NCI-H2107 treated with DMSO at 0.1 percent for 48 hours (cell line): ENCODE results near the gene RGS6.

Experiments
- DNase-seq: peaks from one replicate; lab custom pipeline; 2025; ENCODE audit not compliant: unreplicated experiment; lab: John Stamatoyannopoulos, UW

Gene RGS6

DNA sequence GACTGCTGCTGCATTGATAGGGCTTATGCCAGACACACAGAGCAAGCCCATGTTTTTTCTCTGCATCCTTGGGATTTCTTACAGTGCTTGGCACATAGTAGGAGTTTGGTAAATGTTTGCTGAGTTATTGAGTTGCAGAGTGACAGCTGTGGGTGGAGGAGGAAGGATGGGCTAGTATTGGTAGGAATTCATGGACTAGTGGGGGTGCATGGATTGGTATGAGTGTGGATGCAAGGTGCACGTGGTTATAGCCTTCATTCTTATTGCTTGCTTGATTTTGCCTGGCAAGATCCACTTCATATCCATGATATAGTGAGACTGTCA lies 11.4 kb downstream of the RGS6 start:
- no peak for DNase-seq

DNA sequence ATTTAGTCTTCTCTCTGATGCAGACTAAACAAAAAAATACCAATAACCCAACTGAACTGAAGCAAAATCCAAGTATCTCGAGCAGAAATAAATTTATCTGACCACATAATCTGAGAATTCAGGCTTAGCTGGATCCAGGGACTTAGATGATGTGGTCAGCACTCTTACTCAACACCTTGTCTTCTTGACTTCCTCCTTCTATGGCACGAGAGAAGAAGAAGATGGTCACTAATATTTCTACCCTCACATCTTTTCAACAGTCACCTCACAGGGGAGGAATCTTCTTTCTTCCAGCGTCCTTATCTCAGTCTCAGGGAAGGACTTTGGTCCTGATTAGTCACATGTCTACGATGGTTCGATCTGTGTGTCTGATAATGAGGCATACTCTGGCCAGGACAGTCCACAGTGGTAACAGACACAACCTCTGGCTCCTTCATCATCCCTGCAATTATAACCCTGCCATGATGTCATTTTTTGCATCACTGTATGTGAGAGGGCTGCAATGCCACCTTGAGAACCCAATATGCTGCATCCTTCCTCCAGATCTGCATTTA lies 15.8 kb downstream of the RGS6 start:
- DNase-seq, result no peak

DNA sequence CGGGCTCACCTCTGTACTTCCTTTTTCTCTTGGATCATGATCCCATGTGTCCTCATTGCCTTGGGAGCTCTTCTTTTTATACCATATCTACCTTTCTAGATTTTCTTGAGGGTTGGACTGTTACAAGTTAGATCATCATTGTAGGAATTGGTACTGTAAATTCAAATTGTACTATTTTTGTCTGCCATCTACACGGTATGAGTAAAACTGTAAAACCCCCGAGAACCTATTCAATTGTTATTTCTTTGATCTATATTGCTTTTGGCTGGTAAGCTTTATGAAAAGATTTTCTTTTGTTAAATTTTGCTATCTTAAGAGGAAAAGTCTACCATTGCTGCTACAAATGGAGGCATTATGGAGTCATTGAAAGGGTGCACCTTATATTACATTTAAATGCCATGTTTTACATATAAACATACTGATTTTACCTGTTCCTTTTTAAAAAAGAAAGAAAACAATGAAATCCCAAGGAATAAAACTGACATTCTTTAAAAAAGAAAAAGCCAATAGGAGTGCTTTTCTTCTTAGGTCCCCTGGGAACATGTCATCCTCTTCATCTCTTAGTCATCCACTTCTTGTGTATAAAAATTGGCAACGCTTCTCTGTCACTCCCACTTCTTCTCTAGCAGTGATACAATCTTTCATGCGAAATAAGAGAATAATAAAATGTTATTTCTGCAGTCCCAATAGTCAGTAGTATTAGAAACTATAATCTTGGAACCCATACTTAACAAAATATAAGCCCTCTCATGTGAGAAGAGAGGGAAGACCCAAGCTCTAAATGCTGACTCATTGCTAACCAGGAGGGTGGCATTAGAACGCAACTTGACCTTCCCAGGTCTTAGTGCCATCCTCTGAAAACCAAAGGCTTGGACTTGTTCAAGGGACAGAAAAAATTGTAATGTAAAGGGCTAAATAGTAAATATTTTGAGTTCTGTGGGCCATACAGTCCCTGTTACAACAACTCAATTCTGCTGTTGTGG lies 20.4 kb downstream of the RGS6 start:
- no peak for DNase-seq

DNA sequence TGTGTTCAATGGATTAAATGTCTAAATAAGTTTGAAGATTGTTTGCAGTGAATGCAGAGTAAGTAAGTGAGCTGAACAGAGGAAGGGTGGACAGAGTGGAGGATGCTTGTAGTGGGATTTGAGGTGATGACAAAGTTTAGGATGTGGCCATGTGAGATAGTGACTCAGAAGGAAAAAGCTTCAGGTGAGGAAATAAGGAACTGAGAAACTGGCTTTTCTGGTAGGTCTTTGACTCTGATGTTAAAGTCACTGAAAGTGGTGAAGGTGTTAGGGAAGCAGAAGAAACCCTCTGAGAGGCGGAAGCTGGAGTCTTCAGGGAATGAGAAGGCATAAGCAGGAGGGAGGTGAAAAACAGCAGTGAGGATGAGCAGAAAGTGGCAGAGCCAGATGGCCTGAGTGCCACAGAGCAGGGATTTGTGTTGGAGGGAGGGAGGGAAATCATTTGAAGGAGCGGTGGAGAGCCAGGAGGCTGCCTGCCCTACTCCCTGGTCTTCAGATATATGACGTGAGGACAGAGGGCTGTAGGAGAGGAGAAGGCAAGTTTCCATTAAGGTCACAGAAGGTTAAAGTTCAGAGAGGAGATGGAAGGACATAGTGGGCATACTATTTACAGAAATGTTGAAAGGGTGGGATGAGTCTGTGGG lies 24.8 kb downstream of the RGS6 start:
- no peak for DNase-seq

DNA sequence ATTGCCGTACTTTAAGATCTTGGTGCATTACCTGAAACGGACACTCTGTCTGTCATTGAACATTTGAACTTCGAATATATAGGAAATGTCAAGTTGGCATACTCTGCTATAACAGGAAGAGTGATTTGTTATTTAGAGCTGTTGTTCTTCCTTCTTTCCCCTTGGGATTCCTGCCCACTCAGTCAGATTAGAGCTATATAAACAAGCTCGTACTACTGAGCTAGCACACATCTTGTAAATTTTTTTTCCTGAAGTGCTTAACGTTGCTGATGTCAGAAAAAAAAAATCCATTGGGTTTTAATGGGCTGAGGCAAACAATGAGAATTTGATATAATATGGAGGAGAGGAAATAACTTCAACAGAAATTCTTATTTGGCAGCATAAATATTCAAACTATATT lies 26.8 kb downstream of the RGS6 start:
- DNase-seq, result no peak

DNA sequence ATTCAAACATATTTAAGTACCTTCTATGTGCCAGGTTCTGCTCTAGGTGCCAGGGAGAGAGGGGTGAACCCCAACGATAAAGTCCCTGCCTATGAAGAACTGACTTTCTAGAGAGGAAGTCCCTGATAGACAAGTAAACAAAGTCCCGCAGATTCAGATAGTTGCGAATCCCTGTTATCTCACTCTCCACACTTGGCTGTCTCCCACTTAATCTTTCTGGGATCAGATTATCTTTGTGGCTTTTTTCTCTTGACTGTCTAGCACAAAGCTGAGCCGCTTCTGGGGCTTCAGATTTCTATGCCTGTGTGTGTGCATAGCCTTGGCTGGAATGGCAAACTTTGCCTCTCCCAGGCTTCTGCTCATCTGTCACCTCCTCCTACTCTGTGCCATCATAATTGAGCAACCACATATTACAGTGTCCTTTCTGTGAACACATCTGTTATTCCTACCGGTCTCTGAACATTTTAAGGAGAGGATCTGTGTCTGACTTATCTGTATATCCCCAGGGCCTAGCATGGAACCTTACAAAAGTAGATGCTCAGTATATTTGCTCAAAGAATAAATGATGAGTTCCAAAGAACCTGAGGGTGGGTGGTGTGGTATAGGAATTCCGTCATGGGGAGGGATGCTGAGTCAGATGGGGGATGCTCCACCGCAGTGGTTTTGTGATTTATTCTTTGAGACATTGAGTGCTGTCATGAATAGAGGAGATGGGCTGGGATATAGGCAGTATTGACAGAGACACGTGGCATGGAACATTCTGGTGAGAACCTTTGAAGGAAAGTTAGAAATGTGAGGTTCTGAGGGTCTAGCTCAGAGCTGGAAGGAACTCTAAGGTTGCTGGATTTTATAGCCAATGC lies 28.5 kb downstream of the RGS6 start:
- DNase-seq, result no peak

DNA sequence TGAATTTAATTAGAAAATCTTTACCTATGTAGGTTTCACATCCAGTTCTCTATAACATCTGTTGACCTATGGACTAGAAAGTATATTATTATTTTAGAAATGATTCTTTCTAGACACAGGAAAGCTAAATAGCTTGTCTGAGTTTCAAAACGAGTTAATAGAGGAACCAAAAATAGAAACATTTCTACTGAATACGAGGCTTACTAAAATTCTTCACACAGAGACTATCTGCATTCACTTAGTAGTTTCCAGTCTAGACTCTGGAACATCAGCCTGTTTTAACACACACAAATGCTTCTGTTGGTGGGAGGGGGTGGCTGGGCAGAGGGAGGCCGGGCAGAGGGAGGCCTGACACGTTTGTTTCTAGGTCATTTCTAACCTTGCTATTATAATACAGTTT lies 29.7 kb downstream of the RGS6 start:
- no peak for DNase-seq

DNA sequence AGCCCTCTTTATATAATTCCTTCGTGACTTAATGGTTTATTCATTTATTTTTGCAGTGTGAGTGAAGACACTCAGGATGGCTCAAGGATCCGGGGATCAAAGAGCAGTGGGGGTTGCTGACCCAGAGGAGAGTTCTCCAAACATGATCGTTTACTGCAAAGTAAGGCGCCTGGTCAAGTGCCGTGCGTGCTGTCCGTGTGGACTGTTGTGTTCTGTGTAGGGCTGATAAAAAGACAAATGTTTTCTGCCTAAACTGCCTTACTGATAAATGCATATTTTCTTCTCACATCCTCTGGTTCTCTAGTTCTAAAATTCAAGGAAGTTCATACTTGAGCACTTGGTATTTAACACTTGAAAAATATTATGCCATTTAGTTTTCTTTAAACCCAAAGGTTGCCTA lies 32.5 kb downstream of the RGS6 start:
- no peak for DNase-seq

DNA sequence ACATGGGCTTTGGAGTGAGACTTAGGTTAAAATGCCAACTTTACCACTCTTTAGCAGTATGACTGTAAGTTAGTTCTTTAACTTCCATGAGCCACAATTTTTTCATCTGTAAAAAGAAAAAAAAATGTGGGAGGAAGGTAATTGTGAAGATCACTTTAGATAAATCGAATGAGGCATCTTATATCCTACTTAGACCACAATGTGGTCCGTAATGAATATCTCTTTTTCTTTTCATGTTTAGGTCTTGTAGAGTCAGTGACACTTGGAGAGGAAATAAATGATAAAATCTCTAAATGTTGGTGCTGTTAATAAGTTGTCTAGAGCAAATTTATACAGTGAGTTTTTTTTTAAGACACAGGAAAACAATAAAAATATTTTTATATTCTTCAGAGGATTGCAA lies 34.3 kb downstream of the RGS6 start:
- no peak for DNase-seq

DNA sequence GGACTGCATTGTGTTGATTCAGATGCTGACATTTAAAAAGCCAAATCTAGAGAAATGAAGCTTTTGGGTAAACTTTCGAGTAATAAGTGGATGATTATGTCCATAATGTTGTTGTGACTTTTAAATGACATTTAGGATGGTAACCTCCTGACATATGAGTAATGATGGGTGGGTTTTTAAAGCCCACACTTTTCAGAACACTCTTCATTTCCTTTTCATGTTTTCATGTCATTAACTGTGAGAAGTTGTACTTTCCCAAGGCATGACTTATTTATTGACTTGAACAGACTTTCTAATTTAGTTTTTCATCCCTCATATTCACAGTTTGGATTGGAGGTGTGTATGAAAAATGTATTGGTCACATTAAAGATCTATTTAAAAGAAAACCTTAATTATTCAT lies 35.5 kb downstream of the RGS6 start:
- no peak for DNase-seq

DNA sequence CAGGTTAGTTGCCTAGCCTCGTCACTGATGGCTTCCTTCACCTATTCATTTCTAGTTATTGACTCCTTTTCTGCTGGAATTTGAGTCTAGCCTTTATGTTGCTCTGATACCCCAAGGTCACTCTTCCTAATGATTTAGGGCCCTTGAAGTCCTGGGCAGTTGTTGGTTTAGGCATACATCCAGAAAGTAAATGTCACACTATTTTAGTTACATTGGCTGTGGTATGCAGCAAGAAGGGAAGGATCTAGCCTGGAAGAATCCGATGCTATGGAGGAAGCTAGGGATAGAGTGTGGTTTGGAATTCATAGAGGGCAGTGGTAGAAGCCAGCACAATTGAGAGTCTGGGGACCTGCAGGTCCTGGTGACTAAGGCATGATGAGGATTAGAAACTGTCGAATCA lies 38.0 kb downstream of the RGS6 start:
- no peak for DNase-seq

DNA sequence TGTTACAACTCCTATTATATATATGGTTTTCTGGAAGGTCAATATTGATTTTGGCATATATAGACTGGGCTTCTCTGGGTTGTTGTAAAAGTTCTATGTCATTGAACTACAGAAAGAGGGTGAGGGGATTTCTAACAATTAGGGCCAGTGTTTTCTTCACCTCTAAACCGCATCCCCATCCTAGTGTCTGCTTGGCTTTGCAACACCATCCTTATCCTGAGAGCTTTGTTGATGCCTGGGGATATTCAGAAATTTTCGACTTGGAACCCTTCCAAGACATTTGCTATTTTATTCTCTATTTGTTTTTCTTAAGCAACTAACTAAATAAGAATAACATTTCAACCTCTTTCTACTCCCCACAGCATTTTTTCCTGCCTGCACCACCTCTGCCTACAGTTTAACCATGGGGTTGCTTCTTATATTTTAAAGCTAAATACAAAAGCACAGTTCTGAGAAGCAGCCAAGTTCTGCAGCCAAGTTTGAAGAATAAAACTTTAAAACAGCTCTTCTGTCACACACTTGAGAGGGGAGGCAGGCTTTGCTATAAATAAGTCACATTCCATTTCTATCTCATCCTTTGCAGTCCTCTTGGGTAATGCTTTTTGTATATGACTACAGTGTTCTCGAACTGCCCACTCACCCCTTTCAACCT lies 53.4 kb downstream of the RGS6 start:
- DNase-seq, result no peak

DNA sequence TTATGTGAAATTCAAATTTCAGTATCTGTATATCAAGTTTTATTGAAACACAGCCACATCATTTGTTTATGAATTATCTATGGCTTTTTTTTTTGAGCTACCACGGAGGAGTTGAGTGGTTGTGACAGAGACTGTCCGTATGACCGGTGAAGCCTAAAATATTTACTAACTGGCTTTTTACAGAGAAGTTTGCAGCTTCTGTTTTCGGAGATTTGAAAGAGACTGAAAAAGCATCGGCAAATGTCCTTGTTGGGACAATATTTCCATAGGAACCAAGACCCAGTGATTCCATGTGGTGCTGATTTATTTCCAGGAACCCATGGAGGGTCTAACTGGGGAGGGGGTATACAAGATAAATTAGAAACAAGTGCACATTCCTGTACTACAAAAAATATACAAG lies 56.2 kb downstream of the RGS6 start:
- DNase-seq, result no peak

DNA sequence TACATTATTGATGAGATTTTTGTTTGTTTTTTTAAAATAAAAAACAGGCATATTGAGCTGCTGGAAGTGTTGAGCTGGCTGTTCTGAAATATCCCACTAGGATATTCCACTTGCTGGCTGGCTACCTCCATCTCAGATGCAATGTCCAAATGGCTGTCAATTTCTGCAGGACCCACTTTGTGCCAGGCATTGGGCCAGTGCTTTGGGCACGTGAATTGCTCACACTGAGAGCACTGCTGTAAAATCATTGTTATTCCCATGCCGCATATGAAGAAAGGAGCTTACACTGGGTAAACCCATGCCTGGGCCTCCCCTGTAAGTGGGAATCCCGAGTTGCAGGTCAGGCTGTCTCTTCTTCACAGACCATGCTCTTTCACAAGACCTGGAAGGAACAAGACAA lies 56.7 kb downstream of the RGS6 start:
- DNase-seq, result no peak

DNA sequence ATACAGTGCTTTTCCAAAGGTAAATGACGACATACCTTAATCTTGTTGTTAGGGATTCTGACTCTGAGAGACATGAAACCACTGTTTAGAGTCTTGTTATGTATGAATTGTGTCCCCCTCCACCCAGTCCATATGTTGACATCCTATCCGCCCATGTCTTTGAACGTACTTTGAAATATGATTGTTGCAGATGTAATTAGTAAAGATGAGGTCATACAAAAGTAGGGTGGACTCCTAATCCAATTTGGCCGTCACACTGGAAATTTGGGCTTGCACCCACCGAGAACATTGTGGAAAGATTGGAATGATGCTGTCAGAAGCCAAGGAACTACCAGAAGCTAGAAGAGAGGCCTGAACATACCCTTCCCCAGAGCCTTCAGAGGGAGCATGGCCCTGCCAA lies 62.2 kb downstream of the RGS6 start:
- DNase-seq, result no peak

DNA sequence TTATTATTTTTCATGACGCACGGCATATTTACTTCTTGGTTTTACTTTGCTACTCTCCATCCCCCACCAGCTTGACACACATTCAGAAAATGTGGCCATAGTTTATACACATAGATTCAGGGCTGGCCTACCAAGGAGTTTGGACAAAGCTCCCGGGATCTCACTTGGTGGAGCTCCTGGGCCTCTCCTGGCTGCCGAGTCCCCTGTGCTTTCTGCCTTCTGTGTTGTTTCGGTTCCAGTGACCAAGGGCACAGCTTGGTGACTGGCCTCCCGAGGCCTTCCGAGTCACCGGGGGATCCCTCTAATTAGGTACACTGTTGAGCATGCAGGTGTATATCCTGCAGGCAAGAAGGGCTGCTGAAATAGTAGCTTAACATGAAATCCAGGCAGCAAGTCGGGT lies 63.5 kb downstream of the RGS6 start:
- no peak for DNase-seq

DNA sequence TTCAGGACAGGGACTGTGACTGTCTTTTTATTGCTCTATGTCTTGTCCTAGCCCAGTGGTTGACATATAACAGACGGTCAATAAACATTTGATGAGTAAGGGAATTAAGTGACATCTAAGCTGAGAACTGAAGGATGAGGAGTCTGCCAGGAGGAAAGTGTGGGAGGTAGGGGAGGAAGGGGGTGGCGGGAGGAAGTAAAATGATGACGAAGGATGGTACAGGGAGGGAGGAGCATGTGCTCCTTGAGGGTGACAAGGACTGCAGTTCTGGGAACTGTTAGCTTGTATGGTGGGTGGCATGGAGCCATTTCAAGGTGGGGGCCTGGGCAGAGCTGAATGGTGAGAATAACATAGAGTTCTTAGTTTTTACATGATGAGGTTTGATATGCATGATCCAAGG lies 64.4 kb downstream of the RGS6 start:
- DNase-seq, result no peak

DNA sequence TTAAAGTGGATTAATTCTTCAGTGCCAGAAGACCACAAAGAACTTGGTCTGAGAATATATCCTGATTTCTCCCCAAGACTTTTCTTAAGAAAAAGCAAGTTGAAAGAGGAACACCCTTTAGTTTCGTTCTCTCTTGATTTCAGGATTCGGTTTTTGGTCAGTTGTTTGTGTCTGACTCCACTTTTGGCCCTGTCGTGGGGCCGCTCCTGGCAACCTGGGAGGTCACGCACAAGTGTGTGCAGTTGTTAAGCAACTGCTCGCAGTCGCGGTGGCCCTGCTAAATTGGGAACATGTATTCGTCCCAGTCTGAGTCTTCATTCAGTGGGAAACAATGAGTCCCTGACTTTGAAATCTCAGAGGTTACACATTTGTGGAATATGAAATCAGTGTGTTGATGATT lies 68.7 kb downstream of the RGS6 start:
- no peak for DNase-seq

DNA sequence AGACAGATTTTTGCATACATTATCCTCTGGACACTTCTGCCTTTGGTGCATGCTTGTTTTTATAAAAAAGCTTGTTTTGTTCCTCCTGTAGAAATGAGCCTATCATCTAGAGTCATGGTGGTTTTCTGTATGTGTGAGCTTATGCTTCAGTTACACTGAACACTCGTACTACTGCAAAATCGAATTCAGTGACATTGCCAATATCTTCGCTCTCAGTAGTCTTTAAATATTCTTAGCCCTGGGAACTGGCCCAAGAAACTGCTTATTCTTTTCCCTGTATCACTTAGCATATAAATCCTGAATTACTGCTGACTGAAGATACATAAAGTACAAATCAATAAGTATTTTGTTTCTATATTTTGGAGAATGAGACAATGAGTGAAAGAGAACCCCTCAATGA lies 70.5 kb downstream of the RGS6 start:
- DNase-seq, result no peak

DNA sequence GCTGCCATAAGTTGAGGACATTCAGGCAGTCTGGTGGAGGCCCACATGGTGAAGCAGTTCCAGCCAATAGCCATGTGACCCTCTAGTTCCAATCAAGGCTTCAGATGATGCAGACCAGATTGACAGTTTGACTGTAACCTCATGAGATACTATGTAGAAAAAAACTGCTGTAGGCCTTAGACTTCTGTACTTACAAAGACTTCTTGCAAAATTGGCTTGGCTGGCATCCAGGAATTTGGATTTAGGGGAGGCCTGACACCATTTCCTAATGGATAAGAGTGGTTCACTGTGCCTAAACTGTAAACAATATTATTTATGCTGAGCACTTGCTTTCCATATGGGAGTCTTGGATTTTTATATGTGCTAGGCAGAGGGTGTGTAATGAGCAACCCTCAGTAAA lies 76.4 kb downstream of the RGS6 start:
- DNase-seq, result no peak

DNA sequence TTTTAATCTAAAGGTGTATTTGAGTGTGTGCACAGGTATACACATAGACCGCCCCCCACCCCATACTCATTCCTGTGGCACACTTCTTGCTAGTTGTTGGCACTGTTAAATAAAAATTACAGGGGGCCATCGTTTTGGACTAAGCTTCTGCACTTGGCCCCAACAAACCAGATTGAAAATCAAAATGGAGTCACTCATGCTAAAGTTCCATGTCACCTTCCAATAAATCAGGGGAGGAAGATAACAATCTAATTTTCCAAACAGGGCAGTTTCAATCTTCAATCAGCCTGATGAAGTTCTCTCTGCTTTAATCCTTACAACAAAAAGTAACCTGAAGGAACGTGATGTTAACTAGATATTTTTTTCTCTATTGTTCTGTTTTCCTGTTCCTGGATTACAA lies 78.2 kb downstream of the RGS6 start:
- no peak for DNase-seq
